Sigmoid colon (tissue), 4 donors: ENCODE results near the gene ERP27.

Experiments used
- POLR2AphosphoS5 ChIP-seq, 4 donors: sonication (generic); formaldehyde crosslinking; IDR thresholded peaks; one replicate each; pipeline ENCODE4 v1.6.1; 2017; ENCODE audit warnings: antibody characterized with exemption in 4 of 4
- TF ChIP-seq, protein P1 (sequence below), 4 experiments: fragments of 450-650 bp in 3 of 4; fragments of 200-600 bp in 1 of 4; IDR thresholded peaks; one replicate each; pipeline ENCODE4 v1.5.1; 2016 to 2019; ENCODE audit warnings: antibody characterized with exemption in 4 of 4, mild to moderate bottlenecking in 3 of 4, moderate library complexity in 2 of 4

DNA sequence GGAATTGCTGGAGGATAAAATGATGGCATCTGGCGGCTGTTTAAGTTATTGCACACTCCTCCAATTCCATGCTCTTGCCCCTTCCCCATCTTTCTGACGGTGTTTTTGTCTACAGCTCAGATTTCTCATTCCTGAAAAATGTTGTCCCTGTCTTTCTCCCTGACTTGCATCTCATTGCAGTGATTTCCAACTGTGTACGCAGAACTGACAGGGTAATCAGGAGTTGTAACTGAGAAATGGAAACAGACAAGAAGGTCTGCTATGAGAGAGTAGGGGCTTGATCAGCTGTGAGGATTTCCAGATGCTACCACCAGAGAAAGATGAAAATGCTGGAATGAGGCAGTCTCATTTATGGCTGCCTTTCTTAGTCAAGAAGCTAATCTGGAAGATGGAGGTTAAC, 1.3 kb downstream of the ERP27 start:
- TF ChIP-seq, protein P1, sequence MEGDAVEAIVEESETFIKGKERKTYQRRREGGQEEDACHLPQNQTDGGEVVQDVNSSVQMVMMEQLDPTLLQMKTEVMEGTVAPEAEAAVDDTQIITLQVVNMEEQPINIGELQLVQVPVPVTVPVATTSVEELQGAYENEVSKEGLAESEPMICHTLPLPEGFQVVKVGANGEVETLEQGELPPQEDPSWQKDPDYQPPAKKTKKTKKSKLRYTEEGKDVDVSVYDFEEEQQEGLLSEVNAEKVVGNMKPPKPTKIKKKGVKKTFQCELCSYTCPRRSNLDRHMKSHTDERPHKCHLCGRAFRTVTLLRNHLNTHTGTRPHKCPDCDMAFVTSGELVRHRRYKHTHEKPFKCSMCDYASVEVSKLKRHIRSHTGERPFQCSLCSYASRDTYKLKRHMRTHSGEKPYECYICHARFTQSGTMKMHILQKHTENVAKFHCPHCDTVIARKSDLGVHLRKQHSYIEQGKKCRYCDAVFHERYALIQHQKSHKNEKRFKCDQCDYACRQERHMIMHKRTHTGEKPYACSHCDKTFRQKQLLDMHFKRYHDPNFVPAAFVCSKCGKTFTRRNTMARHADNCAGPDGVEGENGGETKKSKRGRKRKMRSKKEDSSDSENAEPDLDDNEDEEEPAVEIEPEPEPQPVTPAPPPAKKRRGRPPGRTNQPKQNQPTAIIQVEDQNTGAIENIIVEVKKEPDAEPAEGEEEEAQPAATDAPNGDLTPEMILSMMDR (IDR thresholded peaks at IDR 0.05) = no peak
- no peak for TF ChIP-seq POLR2AphosphoS5 (IDR thresholded peaks at IDR 0.05)
